GM18858 (cell line): ENCODE measurements around the gene LRMDA.
"Not testable (repeated sequence)": the region's sequence is repeated elsewhere in the genome, so short reads cannot be mapped to it uniquely, and the experiment has no call there.

Experiments used
- ATAC-seq: cut with Tn5 transposase; IDR thresholded peaks from one replicate; pipeline ENCODE4 v1.9.1; 2021; ENCODE audit not compliant: unreplicated experiment

The LRMDA gene

GRCh38 chr10:75605096-75605495 is 173.7 kb downstream of the LRMDA start:
- no peak for ATAC-seq

- not testable (repeated sequence) for ATAC-seq
Measured at GRCh38 chr10:75605795-75606194, 174.4 kb downstream of the LRMDA start.

GRCh38 chr10:75606203-75606779 is 174.9 kb downstream of the LRMDA start:
- peak; percentile 54 for ATAC-seq

- no peak for ATAC-seq
Measured at GRCh38 chr10:75607576-75607975, 176.2 kb downstream of the LRMDA start.

- no peak for ATAC-seq
Measured at GRCh38 chr10:75610183-75610582, 178.8 kb downstream of the LRMDA start.

GRCh38 chr10:75611172-75611992 is 180.0 kb downstream of the LRMDA start:
- ATAC-seq = peak; percentile 35

- no peak for ATAC-seq
Measured at GRCh38 chr10:75611993-75612372, 180.6 kb downstream of the LRMDA start.

- no peak for ATAC-seq
Measured at GRCh38 chr10:75612904-75613684, 181.7 kb downstream of the LRMDA start.

GRCh38 chr10:75613685-75614504 is 182.5 kb downstream of the LRMDA start:
- no peak for ATAC-seq

GRCh38 chr10:75616076-75616475 is 184.7 kb downstream of the LRMDA start:
- ATAC-seq = no peak

- ATAC-seq = no peak
Measured at GRCh38 chr10:75616874-75617478, 185.6 kb downstream of the LRMDA start.

GRCh38 chr10:75617485-75618155 is 186.2 kb downstream of the LRMDA start:
- no peak for ATAC-seq

- no peak for ATAC-seq
Measured at GRCh38 chr10:75619635-75620034, 188.2 kb downstream of the LRMDA start.

GRCh38 chr10:75620356-75620755 is 188.9 kb downstream of the LRMDA start:
- ATAC-seq = no peak

GRCh38 chr10:75621003-75621402 is 189.6 kb downstream of the LRMDA start:
- ATAC-seq = not testable (repeated sequence)

- ATAC-seq = no peak
Measured at GRCh38 chr10:75622503-75622902, 191.1 kb downstream of the LRMDA start.

GRCh38 chr10:75623310-75624093 is 192.1 kb downstream of the LRMDA start:
- no peak for ATAC-seq

GRCh38 chr10:75624638-75625037 is 193.2 kb downstream of the LRMDA start:
- ATAC-seq = no peak

- no peak for ATAC-seq
Measured at GRCh38 chr10:75630746-75631145, 199.3 kb downstream of the LRMDA start.
